GM19193 (cell line): ENCODE data around the gene SLC2A10.

Experiments used
- POLR2A ChIP-seq: IDR thresholded peaks from 4 replicates; pipeline ENCODE4 v1.6.1; 2011; ENCODE audit not compliant: insufficient read depth, insufficient read length; ENCODE audit errors: extremely low read depth

SLC2A10 gene

DNA sequence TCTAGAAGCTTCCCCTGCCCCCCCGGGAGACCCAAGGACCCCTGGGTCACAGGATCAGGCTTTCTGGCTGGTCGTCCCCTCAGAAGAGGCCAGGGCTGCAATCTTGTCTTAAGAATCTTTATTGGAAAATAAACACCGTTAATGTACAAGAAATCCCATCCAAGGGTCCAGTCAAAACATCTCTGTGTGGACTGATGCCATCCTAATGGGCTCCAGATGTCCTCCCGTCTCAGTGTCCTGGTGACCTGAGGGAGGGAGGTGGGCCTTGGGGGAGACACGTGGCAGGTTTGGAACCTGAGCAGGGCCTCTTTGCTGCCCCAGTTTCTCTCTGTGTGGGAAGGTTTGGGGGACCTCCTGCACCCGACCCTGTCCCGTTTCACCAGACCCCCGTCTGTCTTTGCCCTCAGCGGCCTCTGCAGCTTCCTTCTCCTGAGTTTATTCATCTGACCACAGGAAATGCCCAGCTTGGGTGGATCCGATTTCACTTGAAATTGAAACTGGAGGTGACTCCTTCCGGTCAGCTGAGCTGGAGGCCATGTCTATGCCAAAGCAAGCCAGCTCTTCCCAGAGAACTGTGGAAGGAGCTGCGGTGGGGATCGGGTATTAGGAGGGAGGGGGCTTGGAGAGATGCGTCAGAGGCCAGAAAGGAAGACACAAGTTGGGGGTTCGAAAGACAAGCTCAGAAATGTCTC, 75.1 kb downstream of the SLC2A10 start:
- no peak for TF ChIP-seq POLR2A
